GM19238 (cell line): ENCODE results near the gene TAF3.

ENCODE experiments used
- DNase-seq: peaks from one replicate; pipeline ENCODE4 v3.0.0; 2011; ENCODE audit warnings: low spot score; ENCODE audit not compliant: insufficient read length

Gene TAF3

DNA sequence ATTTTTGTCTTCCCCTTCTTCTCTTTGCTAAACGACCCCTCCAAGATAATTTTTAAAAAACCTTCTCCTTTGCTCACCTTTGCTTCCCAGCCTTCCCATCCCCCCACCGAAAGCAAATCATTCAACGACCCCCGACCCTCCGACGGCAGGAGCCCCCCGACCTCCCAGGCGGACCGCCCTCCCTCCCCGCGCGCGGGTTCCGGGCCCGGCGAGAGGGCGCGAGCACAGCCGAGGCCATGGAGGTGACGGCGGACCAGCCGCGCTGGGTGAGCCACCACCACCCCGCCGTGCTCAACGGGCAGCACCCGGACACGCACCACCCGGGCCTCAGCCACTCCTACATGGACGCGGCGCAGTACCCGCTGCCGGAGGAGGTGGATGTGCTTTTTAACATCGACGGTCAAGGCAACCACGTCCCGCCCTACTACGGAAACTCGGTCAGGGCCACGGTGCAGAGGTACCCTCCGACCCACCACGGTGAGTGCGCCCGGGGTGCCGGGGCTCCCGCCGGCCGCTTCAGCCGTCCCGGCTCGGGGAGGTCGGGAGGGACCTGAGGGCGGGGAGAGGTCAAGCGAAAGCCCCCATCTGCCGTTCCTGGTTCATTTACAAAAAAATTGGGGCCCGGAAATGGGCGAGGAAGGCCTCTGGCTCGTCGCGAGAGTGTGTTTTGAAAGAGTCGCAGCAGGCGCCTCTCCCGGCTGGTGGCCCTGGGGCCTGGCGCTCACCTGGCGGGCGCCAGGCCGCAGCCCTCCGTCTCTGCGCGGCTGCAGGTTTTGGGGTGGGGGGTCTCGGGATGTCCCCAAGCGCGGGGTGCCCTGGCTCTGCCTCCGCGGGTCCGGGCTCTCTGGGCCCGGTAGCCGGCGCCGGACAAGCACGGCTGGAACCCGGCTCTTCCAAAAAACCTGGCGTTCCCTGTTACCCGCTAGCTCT, 237.4 kb downstream of the TAF3 start:
- DNase-seq, result no peak

DNA sequence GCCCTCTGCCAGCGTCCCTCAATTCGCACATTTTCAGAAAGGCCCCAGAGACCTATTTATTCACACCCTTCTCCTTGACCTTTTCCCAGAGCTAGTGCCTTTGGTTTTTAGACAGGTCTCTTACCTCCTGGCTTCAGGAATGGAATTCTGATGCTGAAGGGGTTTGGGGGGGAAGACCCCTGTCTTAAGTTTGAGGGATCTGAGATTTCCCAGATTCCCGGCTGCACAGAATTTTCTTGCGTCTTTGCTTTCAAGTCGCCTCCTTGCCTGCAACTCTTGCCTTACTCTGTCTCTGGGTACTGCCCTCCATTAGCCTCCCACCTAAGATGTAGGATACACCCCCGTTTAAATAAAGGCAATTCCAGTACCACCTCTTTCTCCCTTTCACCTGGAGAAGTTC, 238.1 kb downstream of the TAF3 start:
- DNase-seq, result no peak

DNA sequence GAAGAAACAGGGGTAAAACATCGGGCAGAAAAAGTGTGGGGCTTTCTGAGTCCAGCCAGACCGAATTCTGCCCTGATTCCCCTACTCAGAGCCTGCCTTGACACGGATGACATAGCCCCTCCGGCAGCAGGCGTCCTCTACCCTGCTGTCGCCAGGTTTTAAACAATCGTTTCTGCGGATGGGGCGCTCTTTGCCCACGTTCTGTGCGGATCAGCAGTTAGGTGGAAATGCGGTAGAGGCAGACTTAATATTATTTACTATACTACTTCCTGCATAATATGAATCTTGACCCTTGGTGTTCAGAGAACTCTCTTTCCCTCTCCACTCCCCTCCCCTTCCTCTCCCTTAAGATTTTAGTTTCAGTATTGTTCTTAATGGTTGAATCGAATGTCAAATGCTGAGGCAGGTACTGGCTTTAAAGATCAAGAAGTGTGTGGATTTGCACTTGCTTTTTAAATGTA, 238.6 kb downstream of the TAF3 start:
- no peak for DNase-seq

GRCh38 chr10:8057636-8058273, 239.4 kb downstream of the TAF3 start:
- DNase-seq, result no peak

- no peak for DNase-seq
Observed at GRCh38 chr10:8058274-8059111, 240.2 kb downstream of the TAF3 start.

- DNase-seq, result no peak
Observed at GRCh38 chr10:8059191-8059936, 241.1 kb downstream of the TAF3 start.

DNA sequence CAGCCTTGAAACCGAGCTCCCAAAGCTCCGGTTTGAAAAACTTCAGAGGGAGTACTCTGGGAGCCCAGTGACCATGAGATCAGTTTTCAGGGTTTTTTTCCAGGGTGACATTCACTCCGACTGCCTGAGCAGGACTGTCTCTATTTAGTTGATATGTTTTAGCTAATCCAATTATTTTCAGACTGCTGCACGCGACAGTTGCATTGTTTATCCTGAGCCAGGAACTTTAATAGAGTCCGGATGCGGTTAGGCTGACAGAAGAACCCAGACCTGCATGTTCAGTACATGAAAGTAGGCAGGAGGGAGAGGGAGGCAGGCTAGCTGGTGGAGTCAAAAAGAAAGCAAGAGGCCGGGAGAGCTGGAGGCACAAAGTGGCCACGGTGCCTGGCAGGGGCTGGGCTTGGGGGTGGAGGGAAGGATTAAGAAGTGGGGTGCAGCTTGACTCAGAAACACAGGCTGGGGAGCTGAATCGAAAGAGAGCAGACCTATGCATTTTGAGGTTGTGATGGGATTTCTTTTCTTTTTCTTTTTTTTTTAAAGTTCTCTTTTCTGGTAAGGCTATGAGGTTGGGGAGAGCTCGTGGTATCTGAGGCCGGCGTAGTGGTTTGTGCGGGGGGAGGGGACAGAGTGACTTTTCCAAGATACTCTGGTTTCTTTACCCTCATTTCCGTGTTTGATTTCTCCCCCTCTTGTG, 241.9 kb downstream of the TAF3 start:
- DNase-seq, result no peak

GRCh38 chr10:8060704-8061121, 242.4 kb downstream of the TAF3 start:
- DNase-seq, result no peak

- DNase-seq, result no peak
Observed at GRCh38 chr10:8061274-8062211, 243.2 kb downstream of the TAF3 start.

DNA sequence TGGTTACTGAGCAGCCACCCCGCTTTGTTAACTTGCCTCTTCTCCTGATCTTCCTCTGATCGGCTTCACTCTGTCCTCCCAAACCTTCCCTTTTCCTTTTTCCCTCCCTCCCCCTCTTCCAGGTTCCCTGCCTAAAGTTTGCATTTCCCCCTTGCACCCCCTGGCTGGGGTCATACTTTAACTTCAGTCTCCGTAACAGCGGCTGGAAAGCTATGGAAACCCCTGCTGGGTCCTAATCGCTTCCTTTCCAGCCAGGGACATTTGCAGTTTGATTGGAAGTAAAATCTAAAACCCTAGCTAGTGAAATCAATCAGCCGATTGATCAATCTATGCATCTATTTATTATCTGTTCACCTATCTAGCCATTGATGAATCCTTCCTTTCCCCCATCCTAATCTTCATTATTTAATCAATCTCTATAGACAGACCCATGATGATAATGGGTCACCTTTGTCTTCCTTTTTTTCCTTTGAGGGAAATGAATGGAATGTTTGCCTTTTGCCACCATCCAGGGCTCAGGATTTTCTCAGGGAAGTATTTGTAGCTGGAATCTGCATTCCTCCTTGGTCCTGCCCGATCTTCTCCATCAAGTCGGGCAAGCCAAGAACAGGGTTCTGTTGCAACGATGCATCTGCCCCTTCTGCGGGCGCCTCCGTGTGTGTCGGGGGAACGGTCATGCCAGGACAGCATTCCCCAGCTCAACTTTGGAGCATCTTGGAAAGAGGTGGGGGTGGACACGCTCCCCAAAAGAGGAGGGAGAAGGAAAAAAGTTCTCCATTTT, 245.0 kb downstream of the TAF3 start:
- DNase-seq, result no peak

- DNase-seq, result no peak
Observed at GRCh38 chr10:8063935-8064334, 245.6 kb downstream of the TAF3 start.

DNA sequence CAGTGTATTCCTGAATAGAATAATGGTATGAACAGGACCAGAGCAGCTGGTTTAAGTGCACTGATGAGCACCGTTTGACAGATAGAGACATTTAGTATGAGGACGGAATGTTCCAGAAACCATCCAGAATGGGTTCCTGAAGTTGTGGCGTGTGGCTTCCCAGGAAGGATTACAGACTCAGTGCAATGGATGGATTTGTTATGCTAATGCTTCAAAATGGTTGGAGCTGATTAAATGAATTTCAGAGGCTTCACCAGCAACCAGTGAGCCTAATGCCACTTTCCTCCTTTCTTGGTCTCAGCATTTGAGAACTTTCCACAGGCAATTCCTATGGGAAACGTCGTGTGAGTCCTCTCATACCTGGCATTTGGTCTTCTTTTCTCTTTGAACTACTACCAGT, 246.1 kb downstream of the TAF3 start:
- no peak for DNase-seq

DNA sequence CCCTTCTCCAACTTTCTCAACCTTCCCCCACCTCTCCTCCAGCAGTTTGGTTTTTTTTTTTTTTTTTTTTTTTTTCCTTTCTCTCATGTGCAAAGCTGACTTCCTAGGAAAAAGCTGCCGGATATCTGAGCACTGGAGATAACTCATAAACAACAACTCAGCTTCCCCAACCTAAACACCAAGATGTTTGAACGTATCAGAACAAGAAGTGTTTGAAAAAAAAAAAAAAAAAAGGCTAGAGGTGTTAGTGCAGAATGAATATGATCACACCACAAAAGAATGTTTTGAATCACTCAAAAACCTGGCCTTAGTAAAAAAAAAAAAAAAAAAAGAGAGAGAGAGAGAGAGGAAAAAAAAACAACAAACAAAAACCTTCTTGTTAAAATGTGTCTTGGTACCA, 247.3 kb downstream of the TAF3 start:
- no peak for DNase-seq

- DNase-seq, result no peak
Observed at GRCh38 chr10:8066124-8066523, 247.8 kb downstream of the TAF3 start.
